Heart left ventricle (tissue), 13 donors: ENCODE results near the gene SEL1L.

Source experiments
- POLR2A ChIP-seq, 2 donors: fragments of 450-650 bp; IDR thresholded peaks; one replicate each; pipeline ENCODE4 v1.6.1; 2017; ENCODE audit warnings: antibody characterized with exemption in 2 of 2, mild to moderate bottlenecking in 2 of 2, moderate library complexity in 2 of 2
- TF ChIP-seq, protein P1 (sequence below), 12 donors: fragments of 200-600 bp; sonication (generic) in 4 of 12; IDR thresholded peaks; one replicate each; pipeline versions ENCODE4 v1.5.0 to v1.8.0; 2018 to 2022; ENCODE audit warnings: antibody characterized with exemption in 12 of 12, mild to moderate bottlenecking in 5 of 12
- donor health status: ischemic (EF 13 %, LVEDD 7.1; RV severe dilation, severe dysfunction).
- donor health status: DM: no; HTN: yes; CAD: no.
- donor health status: DM: no; HTN: no; CAD: no.
- donor health status: ischemic (EF 25% LVEDD 6.9; RV normal size, moderate dysfunction).
- donor health status: ischemic (EF 25% LVEDD 5.7; RV mildly dilated, moderate dysfunction).
- donor health status: ischemic (EF 35%, LVEDD 5.7; RV mildly dilated, moderate dysfunction).
- donor health status: nonischemic (EF 11% LVEDD 7.7; RV severe dilation, severe dysfunction).
- donor health status: DM: yes; HTN: yes; CAD: no.
- donor health status: PGD.
- donor health status: ischemic (EF 29% LVEDD 5.4; RV normal size, mild dysfunction).
- donor health status: nonischemic (EF 23%, LVEDD 6.1; RV moderate dilation, normal function).

DNA sequence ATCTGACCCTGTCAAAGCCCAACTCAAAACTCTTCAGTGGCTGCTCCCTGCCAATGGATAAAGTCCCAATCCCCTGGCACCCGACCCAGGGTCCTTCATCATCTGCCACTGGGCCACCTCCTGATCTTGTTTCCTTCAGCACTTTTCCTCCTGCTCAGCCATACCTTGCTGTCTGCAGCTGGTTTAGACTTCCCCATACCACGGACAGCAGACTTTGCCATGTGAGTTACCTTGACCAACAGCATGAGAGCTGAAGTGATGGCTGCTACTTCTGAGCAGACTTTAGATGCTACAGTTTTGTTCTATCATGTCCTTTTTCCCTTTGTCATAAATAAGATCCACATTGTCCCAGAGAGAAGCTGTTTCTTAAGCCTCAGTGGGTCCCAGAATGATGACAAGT is 100.3 kb downstream of the SEL1L start:
- TF ChIP-seq, protein P1, sequence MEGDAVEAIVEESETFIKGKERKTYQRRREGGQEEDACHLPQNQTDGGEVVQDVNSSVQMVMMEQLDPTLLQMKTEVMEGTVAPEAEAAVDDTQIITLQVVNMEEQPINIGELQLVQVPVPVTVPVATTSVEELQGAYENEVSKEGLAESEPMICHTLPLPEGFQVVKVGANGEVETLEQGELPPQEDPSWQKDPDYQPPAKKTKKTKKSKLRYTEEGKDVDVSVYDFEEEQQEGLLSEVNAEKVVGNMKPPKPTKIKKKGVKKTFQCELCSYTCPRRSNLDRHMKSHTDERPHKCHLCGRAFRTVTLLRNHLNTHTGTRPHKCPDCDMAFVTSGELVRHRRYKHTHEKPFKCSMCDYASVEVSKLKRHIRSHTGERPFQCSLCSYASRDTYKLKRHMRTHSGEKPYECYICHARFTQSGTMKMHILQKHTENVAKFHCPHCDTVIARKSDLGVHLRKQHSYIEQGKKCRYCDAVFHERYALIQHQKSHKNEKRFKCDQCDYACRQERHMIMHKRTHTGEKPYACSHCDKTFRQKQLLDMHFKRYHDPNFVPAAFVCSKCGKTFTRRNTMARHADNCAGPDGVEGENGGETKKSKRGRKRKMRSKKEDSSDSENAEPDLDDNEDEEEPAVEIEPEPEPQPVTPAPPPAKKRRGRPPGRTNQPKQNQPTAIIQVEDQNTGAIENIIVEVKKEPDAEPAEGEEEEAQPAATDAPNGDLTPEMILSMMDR (IDR thresholded peaks at IDR 0.05) = no peak
- TF ChIP-seq POLR2A (IDR thresholded peaks at IDR 0.05) = no peak
